Left kidney (tissue), 8 donors: ENCODE data around the gene TSPAN13. TPM values are rescaled to one million over a fixed set of nuclear protein-coding genes. Genes with fewer than 3 reads are reported as not detected.
A peak's percentile ranks its signal among the peaks of the same experiment; 100 is the strongest.

Experiments used
- DNase-seq: peaks from one replicate; pipeline ENCODE4 v3.0.0-alpha.2; 2013
- long read RNA-seq, 8 donors: transcript quantifications; one replicate each; lab custom pipeline, GENCODE V29; 2026
- polyA plus RNA-seq: library from polyadenylated mRNA; unstranded; fragments of 120-200 nt; gene quantifications from one replicate; pipeline ENCODE4 v1.2.1, GENCODE V29; 2013; ENCODE audit not compliant: insufficient read length

TSPAN13 gene
- polyA plus RNA-seq, result 24.0 TPM
- long read RNA-seq, donor 1, transcript TSPAN13-201 (6 exons, 2,093 nt), result major isoform, 17 of 96 reads
- long read RNA-seq, donor 1, partial matches to known transcripts, result 57 of 96 reads
- long read RNA-seq, donor 1, other reads (novel, unspliced or antisense), result 22 of 96 reads
- long read RNA-seq, donor 2, transcript TSPAN13-201 (6 exons, 2,093 nt), result major isoform, 10 of 10 reads
- long read RNA-seq, donor 2, partial matches to known transcripts, result 0 of 10 reads
- long read RNA-seq, donor 2, other reads (novel, unspliced or antisense), result 0 of 10 reads
- long read RNA-seq, donor 3, transcript TSPAN13-201 (6 exons, 2,093 nt), result major isoform, 8 of 72 reads
- long read RNA-seq, donor 3, partial matches to known transcripts, result 25 of 72 reads
- long read RNA-seq, donor 3, other reads (novel, unspliced or antisense), result 39 of 72 reads
- long read RNA-seq, donor 4, partial matches to known transcripts, result 21 of 29 reads
- long read RNA-seq, donor 4, other reads (novel, unspliced or antisense), result 8 of 29 reads
- long read RNA-seq, donor 5, transcript TSPAN13-201 (6 exons, 2,093 nt), result major isoform, 14 of 227 reads
- long read RNA-seq, donor 5, partial matches to known transcripts, result 195 of 227 reads
- long read RNA-seq, donor 5, other reads (novel, unspliced or antisense), result 18 of 227 reads
- long read RNA-seq, donor 6, transcript TSPAN13-201 (6 exons, 2,093 nt), result major isoform, 13 of 82 reads
- long read RNA-seq, donor 6, partial matches to known transcripts, result 31 of 82 reads
- long read RNA-seq, donor 6, other reads (novel, unspliced or antisense), result 38 of 82 reads
- long read RNA-seq, donor 7, transcript TSPAN13-201 (6 exons, 2,093 nt), result major isoform, 13 of 127 reads
- long read RNA-seq, donor 7, partial matches to known transcripts, result 44 of 127 reads
- long read RNA-seq, donor 7, other reads (novel, unspliced or antisense), result 70 of 127 reads
- long read RNA-seq, donor 8, transcript TSPAN13-201 (6 exons, 2,093 nt), result major isoform, 5 of 26 reads
- long read RNA-seq, donor 8, partial matches to known transcripts, result 0 of 26 reads
- long read RNA-seq, donor 8, other reads (novel, unspliced or antisense), result 21 of 26 reads

- peak; percentile 81 for DNase-seq
Observed at GRCh38 chr7:16753102-16753931, at the start of gene TSPAN13. Gene TSPAN13 (plus strand): TSS chr7:16753755. CDS start chr7:16753968, 213 bp downstream.

- DNase-seq, result no peak
Observed at GRCh38 chr7:16708511-16708910, 45.0 kb upstream of the TSPAN13 start.

GRCh38 chr7:16708980-16709379, 44.6 kb upstream of the TSPAN13 start:
- DNase-seq, result no peak

- no peak for DNase-seq
Observed at GRCh38 chr7:16710651-16711050, 42.9 kb upstream of the TSPAN13 start.

- DNase-seq, result no peak
Observed at GRCh38 chr7:16711730-16712129, 41.8 kb upstream of the TSPAN13 start.

- no peak for DNase-seq
Observed at GRCh38 chr7:16712916-16713315, 40.6 kb upstream of the TSPAN13 start.

- DNase-seq, result no peak
Observed at GRCh38 chr7:16715928-16716327, 37.6 kb upstream of the TSPAN13 start.

- DNase-seq, result no peak
Observed at GRCh38 chr7:16718111-16718656, 35.4 kb upstream of the TSPAN13 start.

GRCh38 chr7:16719699-16720098, 33.9 kb upstream of the TSPAN13 start:
- no peak for DNase-seq

GRCh38 chr7:16721541-16721940, 32.0 kb upstream of the TSPAN13 start:
- no peak for DNase-seq

- no peak for DNase-seq
Observed at GRCh38 chr7:16724344-16724743, 29.2 kb upstream of the TSPAN13 start.

GRCh38 chr7:16726189-16726588, 27.4 kb upstream of the TSPAN13 start:
- no peak for DNase-seq

- no peak for DNase-seq
Observed at GRCh38 chr7:16727736-16728135, 25.8 kb upstream of the TSPAN13 start.

- no peak for DNase-seq
Observed at GRCh38 chr7:16728811-16729210, 24.7 kb upstream of the TSPAN13 start.

- DNase-seq, result no peak
Observed at GRCh38 chr7:16729541-16729940, 24.0 kb upstream of the TSPAN13 start.

GRCh38 chr7:16730937-16731336, 22.6 kb upstream of the TSPAN13 start:
- no peak for DNase-seq

- no peak for DNase-seq
Observed at GRCh38 chr7:16732828-16733227, 20.7 kb upstream of the TSPAN13 start.

GRCh38 chr7:16734148-16734726, 19.3 kb upstream of the TSPAN13 start:
- no peak for DNase-seq

GRCh38 chr7:16735020-16735419, 18.5 kb upstream of the TSPAN13 start:
- no peak for DNase-seq

GRCh38 chr7:16738011-16738688, 15.4 kb upstream of the TSPAN13 start:
- DNase-seq, result no peak
